Lower leg skin (tissue), 3 donors: Measurements from ENCODE around the gene HOXB13.

Experiments
- POLR2A ChIP-seq, 2 donors: fragments of 450-650 bp; IDR thresholded peaks; one replicate each; pipeline ENCODE4 v1.6.1; 2016 to 2017; ENCODE audit warnings: antibody characterized with exemption in 2 of 2, mild to moderate bottlenecking in 1 of 2, moderate library complexity in 1 of 2
- TF ChIP-seq, protein P1 (sequence below), 3 donors: fragments of 450-650 bp; IDR thresholded peaks; one replicate each; pipeline ENCODE4 v1.5.1; 2016; ENCODE audit warnings: antibody characterized with exemption in 3 of 3, mild to moderate bottlenecking in 3 of 3, moderate library complexity in 2 of 3

DNA sequence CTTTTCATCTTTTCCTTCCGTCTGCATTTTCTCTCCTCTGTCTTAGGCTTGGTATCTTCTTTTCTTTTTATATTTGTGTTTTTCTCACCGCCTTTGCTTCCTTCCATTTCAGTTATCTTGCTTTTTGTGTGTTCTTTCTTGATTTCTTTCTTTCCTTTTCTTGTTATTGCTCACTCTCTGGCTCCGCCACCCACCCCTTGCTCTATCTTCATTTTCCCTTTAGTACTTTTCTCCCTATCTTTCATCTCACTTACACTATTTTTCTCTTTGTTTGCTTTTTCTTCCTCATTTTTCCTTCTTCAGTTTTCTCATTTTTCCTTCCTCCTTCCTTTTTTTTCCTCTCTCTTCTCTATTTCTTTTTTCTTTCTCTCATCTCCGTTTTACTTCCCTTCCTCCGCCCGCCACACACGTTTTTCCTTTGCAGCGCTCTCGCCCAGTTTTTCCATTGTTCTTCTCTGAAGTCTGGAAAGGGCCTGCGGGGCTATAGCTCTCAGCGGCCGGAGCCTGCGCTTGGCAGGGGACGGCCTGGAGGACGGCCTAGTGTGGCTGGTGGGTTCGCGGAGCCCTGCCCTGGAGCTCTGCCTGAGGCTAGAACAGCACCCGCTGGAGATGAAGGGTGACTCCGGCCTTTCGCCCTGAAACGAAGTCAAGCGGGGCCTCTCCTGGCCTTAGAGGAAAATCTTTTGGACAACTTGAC, 5.2 kb upstream of the HOXB13 start:
- TF ChIP-seq, protein P1, sequence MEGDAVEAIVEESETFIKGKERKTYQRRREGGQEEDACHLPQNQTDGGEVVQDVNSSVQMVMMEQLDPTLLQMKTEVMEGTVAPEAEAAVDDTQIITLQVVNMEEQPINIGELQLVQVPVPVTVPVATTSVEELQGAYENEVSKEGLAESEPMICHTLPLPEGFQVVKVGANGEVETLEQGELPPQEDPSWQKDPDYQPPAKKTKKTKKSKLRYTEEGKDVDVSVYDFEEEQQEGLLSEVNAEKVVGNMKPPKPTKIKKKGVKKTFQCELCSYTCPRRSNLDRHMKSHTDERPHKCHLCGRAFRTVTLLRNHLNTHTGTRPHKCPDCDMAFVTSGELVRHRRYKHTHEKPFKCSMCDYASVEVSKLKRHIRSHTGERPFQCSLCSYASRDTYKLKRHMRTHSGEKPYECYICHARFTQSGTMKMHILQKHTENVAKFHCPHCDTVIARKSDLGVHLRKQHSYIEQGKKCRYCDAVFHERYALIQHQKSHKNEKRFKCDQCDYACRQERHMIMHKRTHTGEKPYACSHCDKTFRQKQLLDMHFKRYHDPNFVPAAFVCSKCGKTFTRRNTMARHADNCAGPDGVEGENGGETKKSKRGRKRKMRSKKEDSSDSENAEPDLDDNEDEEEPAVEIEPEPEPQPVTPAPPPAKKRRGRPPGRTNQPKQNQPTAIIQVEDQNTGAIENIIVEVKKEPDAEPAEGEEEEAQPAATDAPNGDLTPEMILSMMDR (IDR thresholded peaks at IDR 0.05), result no peak
- no peak for TF ChIP-seq POLR2A (IDR thresholded peaks at IDR 0.05)
